Uterus (tissue), 2 donors: ENCODE data around the gene KIF26B.

Experiments
- POLR2A ChIP-seq, 2 donors: fragments of 450-650 bp; IDR thresholded peaks; one replicate each; pipeline ENCODE4 v1.6.1; 2016; ENCODE audit warnings: antibody characterized with exemption in 2 of 2, mild to moderate bottlenecking in 1 of 2, moderate library complexity in 1 of 2
- TF ChIP-seq, protein P1 (sequence below), 4 experiments: fragments of 200-600 bp in 2 of 4; fragments of 450-650 bp in 2 of 4; sonication (generic) in 2 of 4; IDR thresholded peaks; one replicate each; pipeline ENCODE4 v1.5.1; 2016 to 2019; ENCODE audit warnings: antibody characterized with exemption in 4 of 4, mild to moderate bottlenecking in 2 of 4, moderate library complexity in 1 of 4

DNA sequence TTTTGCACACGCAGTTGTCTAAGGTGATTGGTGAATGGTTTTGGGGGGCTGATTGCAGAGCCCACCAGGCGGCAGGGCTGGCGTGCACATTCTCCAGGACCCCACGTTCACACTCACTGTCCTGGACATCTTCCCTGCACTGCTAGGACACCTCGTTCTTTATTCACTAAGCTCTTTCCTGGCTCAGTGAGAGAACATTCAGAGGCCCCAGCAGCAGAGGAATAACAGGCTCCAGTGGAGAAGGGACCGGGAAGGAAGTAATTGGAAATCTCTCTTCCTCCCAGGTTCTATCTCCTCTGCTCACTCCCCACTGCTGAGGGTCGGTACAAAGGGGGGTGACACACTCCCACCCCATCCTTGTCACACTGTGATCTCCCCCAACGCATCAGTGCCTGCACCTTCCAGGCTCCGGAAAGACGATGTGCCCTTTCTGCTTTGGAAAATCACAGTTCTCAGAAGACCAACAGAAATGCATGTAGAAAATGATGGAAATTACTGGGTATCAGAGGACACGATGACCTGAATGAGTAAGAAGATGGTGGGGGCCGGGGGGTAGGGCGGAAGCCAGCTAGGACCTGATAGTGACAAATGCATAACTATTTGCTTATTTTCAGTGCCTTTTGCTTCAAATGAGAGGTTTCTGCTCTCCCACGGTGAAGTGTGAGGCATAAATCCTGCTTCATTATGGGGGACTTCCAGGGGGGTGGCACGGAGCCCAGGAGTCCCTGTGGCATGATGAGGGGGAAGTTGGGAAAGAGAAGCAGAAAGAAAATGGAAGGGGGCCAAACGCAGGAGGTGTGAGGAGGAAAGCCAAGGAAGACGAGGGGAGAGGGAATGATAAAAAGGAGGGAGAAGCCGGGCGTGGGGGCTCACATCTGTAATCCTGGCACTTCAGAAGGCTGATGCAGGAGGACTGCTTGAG is 25.2 kb upstream of the KIF26B start:
- TF ChIP-seq, protein P1, sequence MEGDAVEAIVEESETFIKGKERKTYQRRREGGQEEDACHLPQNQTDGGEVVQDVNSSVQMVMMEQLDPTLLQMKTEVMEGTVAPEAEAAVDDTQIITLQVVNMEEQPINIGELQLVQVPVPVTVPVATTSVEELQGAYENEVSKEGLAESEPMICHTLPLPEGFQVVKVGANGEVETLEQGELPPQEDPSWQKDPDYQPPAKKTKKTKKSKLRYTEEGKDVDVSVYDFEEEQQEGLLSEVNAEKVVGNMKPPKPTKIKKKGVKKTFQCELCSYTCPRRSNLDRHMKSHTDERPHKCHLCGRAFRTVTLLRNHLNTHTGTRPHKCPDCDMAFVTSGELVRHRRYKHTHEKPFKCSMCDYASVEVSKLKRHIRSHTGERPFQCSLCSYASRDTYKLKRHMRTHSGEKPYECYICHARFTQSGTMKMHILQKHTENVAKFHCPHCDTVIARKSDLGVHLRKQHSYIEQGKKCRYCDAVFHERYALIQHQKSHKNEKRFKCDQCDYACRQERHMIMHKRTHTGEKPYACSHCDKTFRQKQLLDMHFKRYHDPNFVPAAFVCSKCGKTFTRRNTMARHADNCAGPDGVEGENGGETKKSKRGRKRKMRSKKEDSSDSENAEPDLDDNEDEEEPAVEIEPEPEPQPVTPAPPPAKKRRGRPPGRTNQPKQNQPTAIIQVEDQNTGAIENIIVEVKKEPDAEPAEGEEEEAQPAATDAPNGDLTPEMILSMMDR (IDR thresholded peaks at IDR 0.05): no peak
- no peak for TF ChIP-seq POLR2A (IDR thresholded peaks at IDR 0.05)
